KMS-11 (cell line): ENCODE data around the gene HNRNPU.

Source experiments
- H2AFZ ChIP-seq: fragments of 200-600 bp; sonication (generic); 2 replicates; pipeline ENCODE4 v1.6.1; 2016; ENCODE audit warnings: antibody characterized with exemption, mixed run types, low read depth
- H3K27ac ChIP-seq: fragments of 200-600 bp; sonication (generic); 2 replicates; pipeline ENCODE4 v1.6.1; 2016; ENCODE audit warnings: mild to moderate bottlenecking, mixed run types
- H3K27me3 ChIP-seq: fragments of 200-600 bp; sonication (generic); 2 replicates; pipeline ENCODE4 v1.6.1; 2017; ENCODE audit warnings: mild to moderate bottlenecking, low read depth, mixed run types, moderate library complexity; ENCODE audit not compliant: insufficient read depth
- H3K36me3 ChIP-seq: fragments of 200-600 bp; sonication (generic); 2 replicates; pipeline ENCODE4 v1.6.1; 2017; ENCODE audit warnings: mild to moderate bottlenecking, mixed run types; ENCODE audit not compliant: insufficient read depth
- H3K4me1 ChIP-seq: fragments of 200-600 bp; sonication (generic); 2 replicates; pipeline ENCODE4 v1.6.1; 2016; ENCODE audit warnings: mild to moderate bottlenecking, low read depth, mixed run types; ENCODE audit not compliant: poor library complexity, severe bottlenecking
- H3K4me2 ChIP-seq: fragments of 200-600 bp; sonication (generic); 2 replicates; pipeline ENCODE4 v1.7.0; 2016; ENCODE audit warnings: mild to moderate bottlenecking, mixed run types
- H3K4me3 ChIP-seq: fragments of 200-600 bp; sonication (generic); IDR thresholded peaks from 2 replicates; pipeline ENCODE4 v1.6.1; 2017; ENCODE audit warnings: low read depth, low read length, mixed read lengths; ENCODE audit not compliant: insufficient read depth
- H3K79me2 ChIP-seq: fragments of 200-600 bp; sonication (generic); 2 replicates; pipeline ENCODE4 v1.6.1; 2016; ENCODE audit warnings: low read depth, mixed run types; ENCODE audit not compliant: insufficient read depth
- H3K9ac ChIP-seq: fragments of 200-600 bp; sonication (generic); 2 replicates; pipeline ENCODE4 v1.6.1; 2016; ENCODE audit warnings: mild to moderate bottlenecking, mixed run types
- H4K20me1 ChIP-seq: fragments of 200-600 bp; sonication (generic); 2 replicates; pipeline ENCODE4 v1.6.1; 2016; ENCODE audit warnings: mild to moderate bottlenecking, mixed run types; ENCODE audit not compliant: insufficient read depth
- TF ChIP-seq, protein P1 (sequence below): fragments of 200-600 bp; sonication (generic); conservative IDR thresholded peaks from 2 replicates; pipeline ENCODE4 v1.6.1; 2017; ENCODE audit warnings: low read depth, mild to moderate bottlenecking, antibody characterized with exemption, low read length, moderate library complexity, mixed read lengths

Gene HNRNPU

DNA sequence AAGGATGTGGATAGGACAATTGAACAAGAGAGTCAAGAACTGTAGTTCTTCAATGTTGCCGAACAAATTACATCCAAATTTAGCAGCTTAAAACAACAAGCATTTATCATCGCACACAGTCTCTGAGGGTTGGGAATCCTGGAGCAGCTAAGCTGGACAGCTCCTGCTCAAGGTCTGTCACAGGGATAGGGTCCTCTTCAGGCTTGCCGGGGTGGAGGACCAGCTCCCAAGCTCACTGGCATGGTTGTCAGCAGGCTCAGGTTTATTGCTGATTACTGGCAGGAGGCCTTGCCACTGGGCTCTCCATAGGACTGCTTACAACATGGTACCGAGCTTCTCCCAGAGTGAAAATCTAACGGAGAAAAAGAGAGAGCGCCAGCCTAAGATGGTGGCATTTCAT, 51.0 kb downstream of the HNRNPU start:
- H3K79me2 ChIP-seq = no peaks in the 10 kb centered on the region
- H3K4me1 ChIP-seq = no peaks in the 10 kb centered on the region
- H4K20me1 ChIP-seq = no peaks in the 10 kb centered on the region
- no peak overlapping the region for H3K4me2 ChIP-seq
- no peaks in the 10 kb centered on the region for H3K27me3 ChIP-seq
- TF ChIP-seq, protein P1, sequence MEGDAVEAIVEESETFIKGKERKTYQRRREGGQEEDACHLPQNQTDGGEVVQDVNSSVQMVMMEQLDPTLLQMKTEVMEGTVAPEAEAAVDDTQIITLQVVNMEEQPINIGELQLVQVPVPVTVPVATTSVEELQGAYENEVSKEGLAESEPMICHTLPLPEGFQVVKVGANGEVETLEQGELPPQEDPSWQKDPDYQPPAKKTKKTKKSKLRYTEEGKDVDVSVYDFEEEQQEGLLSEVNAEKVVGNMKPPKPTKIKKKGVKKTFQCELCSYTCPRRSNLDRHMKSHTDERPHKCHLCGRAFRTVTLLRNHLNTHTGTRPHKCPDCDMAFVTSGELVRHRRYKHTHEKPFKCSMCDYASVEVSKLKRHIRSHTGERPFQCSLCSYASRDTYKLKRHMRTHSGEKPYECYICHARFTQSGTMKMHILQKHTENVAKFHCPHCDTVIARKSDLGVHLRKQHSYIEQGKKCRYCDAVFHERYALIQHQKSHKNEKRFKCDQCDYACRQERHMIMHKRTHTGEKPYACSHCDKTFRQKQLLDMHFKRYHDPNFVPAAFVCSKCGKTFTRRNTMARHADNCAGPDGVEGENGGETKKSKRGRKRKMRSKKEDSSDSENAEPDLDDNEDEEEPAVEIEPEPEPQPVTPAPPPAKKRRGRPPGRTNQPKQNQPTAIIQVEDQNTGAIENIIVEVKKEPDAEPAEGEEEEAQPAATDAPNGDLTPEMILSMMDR = no peak
- H3K4me3 ChIP-seq = no peak overlapping the region
- H3K9ac ChIP-seq = no peak overlapping the region
- H3K27ac ChIP-seq = no peak overlapping the region
- H2AFZ ChIP-seq = no peak overlapping the region
- H3K36me3 ChIP-seq = no peaks in the 10 kb centered on the region

DNA sequence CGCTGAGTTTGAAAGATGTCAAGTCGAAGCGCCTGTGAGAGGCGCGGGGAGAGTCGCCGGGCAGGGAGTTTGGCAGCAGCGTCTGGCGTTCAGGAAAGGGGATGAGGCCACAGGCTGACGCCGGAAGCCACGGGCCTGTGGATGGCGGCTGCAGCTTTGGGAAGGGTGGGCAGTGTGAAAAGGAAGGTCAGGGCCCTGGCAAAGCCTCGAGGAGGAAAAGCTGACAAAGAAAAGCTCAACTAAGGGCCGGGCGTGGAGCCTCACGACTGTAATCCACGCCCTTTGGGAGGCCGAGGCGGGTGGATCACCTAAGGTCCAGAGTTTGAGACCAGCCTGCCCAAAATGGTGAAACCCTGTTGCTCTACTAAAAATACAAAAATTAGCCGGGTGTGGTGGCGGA, 54.1 kb downstream of the HNRNPU start:
- Histone ChIP-seq H3K36me3 (no peaks in the 10 kb centered on the region), H3K4me1 (no peaks in the 10 kb centered on the region), H3K4me2 (no peak overlapping the region), H3K27ac (no peak overlapping the region), H3K9ac (no peak overlapping the region), H4K20me1 (no peaks in the 10 kb centered on the region), H2AFZ (no peak overlapping the region), H3K79me2 (no peaks in the 10 kb centered on the region), H3K4me3 (no peak overlapping the region), H3K27me3 (no peaks in the 10 kb centered on the region)
- TF ChIP-seq, protein P1 = no peak

DNA sequence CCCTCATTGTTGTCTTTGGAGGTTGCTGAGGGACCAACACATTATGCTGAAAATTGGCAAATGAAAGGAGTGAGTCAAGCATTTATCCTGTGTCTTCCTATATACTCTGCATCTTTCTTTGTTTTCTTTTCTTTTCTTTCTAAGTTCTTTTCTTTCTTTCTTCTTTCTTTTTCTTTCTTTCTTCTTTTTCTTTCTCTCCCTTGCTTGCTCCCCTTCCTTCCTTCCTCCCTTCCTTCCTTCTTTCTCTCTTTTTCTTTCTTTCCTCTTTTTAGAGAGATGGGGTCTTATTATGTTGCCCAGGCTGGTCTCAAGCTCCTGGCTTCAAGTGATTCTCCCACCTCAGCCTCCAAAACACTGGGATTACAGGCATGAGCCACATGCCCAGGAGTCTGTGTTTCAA, 57.2 kb downstream of the HNRNPU start:
- Histone ChIP-seq H3K4me3 (no peak overlapping the region), H3K4me2 (no peak overlapping the region), H2AFZ (no peak overlapping the region), H3K4me1 (no peaks in the 10 kb centered on the region), H3K36me3 (no peaks in the 10 kb centered on the region), H3K27ac (no peak overlapping the region), H4K20me1 (no peaks in the 10 kb centered on the region), H3K9ac (no peak overlapping the region), H3K79me2 (no peaks in the 10 kb centered on the region), H3K27me3 (no peaks in the 10 kb centered on the region)
- TF ChIP-seq, protein P1 = no peak

DNA sequence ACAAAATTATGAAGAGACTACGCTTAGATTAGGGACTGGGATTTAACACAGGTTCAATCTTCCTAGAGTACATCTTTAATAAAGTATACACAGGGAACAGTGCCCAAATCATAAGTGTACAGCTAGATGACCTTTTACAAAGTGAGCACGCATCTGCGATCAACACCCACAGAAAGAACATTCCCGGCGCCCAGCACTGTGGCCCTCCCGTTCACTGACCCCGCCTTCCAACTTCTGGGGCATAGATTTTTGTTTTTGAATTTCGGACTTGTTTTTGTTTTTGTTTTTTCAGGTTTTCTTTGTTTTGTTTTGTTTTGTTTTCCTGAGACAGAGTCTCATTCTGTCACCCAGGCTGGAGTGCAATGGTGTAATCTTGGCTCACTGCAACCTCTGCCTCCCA, 59.5 kb downstream of the HNRNPU start:
- H3K36me3 ChIP-seq = no peaks in the 10 kb centered on the region
- H4K20me1 ChIP-seq = no peaks in the 10 kb centered on the region
- H3K27ac ChIP-seq = no peak overlapping the region
- no peaks in the 10 kb centered on the region for H3K79me2 ChIP-seq
- H3K4me3 ChIP-seq = no peak overlapping the region
- H3K4me1 ChIP-seq = no peaks in the 10 kb centered on the region
- H3K27me3 ChIP-seq = no peaks in the 10 kb centered on the region
- TF ChIP-seq, protein P1 = no peak
- H2AFZ ChIP-seq = no peak overlapping the region
- no peak overlapping the region for H3K4me2 ChIP-seq
- H3K9ac ChIP-seq = no peak overlapping the region
